NT2/D1 (cell line): ENCODE data around the gene KCNH2.

Source experiments
- DNase-seq: peaks from one replicate; pipeline ENCODE4 v3.0.0-alpha.2; 2011; ENCODE audit warnings: low read depth, low spot score
- H3K27me3 ChIP-seq: 2 replicates; pipeline ENCODE4 v1.6.0; 2011; ENCODE audit warnings: mild to moderate bottlenecking; ENCODE audit not compliant: insufficient read length, insufficient read depth
- H3K36me3 ChIP-seq: 2 replicates; pipeline ENCODE4 v1.6.1; 2011; ENCODE audit warnings: mild to moderate bottlenecking, low read length, mixed read lengths; ENCODE audit not compliant: insufficient read depth, insufficient read length
- H3K4me1 ChIP-seq: 2 replicates; pipeline ENCODE4 v1.5.1; 2011; ENCODE audit not compliant: insufficient read depth, insufficient read length
- H3K4me3 ChIP-seq: 2 replicates; pipeline ENCODE4 v1.5.1; 2011; ENCODE audit warnings: low read depth; ENCODE audit not compliant: insufficient read length
- H3K9ac ChIP-seq: 2 replicates; pipeline ENCODE4 v1.6.0; 2011; ENCODE audit warnings: low read depth; ENCODE audit not compliant: insufficient read length
- H3K9me3 ChIP-seq: 2 replicates; pipeline ENCODE4 v1.5.1; 2011; ENCODE audit warnings: mild to moderate bottlenecking, low read length; ENCODE audit not compliant: insufficient read depth
- SUZ12 ChIP-seq: IDR thresholded peaks from 2 replicates; pipeline ENCODE4 v1.6.1; 2011; ENCODE audit not compliant: insufficient read length, insufficient read depth; ENCODE audit errors: extremely low read depth
- YY1 ChIP-seq: IDR thresholded peaks from 2 replicates; pipeline ENCODE4 v1.6.1; 2011; ENCODE audit not compliant: insufficient read length, insufficient read depth
- ZNF274 ChIP-seq: IDR thresholded peaks from 2 replicates; pipeline ENCODE4 v1.6.1; 2011; ENCODE audit warnings: mild to moderate bottlenecking, low read depth, low read length

KCNH2 gene

DNA sequence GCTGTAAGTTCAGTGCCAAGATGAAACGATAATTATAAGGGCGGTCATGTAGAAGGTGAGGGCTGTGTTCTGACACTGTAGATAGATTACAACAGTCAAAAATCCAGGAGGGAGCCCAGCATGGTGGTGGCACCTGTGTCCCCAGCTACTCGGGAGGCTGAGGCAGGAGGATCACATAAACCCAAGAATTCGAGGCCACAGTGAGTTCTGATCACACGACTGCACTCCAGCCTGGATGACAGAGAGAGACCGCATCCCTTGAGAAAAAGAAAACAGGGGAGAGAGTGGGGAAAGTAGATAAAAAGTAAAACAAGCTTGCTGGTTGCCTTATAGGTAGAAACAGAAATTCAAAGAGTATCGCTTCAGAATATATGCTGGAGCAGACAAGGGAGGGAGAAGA lies 52.1 kb downstream of the KCNH2 start:
- Histone ChIP-seq H3K9ac (no peak overlapping the region), H3K4me3 (no peak overlapping the region), H3K4me1 (no peaks in the 10 kb centered on the region), H3K9me3 (no peaks in the 10 kb centered on the region), H3K36me3 (no peaks in the 10 kb centered on the region), H3K27me3 (no peaks in the 10 kb centered on the region)
- DNase-seq: no peak
- no peak for TF ChIP-seq ZNF274
- TF ChIP-seq YY1: no peak
- no peak for TF ChIP-seq SUZ12

DNA sequence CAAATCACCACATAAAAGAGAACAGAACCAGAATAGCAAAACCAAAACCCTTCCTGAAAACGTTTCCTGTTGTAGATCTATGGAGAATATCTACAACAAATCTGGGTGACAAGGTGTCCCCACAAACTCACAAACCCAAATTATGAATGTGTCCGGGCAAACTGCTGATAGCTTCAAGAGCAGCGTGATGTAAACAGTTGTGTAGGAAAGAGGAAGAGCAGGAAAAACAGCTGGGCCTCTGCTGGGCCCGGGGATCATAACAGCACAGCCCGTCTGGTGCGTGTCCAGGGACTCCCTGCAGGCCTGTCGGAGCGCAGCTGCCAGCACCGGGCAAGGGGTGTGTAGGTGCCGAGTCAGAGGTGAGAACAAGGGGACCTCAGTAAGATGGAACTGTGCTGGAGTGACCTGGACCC lies 53.7 kb downstream of the KCNH2 start:
- Histone ChIP-seq H3K27me3 (no peaks in the 10 kb centered on the region), H3K4me3 (no peak overlapping the region), H3K36me3 (no peaks in the 10 kb centered on the region), H3K4me1 (no peaks in the 10 kb centered on the region), H3K9me3 (no peaks in the 10 kb centered on the region), H3K9ac (no peak overlapping the region)
- no peak for DNase-seq
- TF ChIP-seq YY1 (no peak), ZNF274 (no peak), SUZ12 (no peak)

- Histone ChIP-seq H3K4me1 (no peaks in the 10 kb centered on the region), H3K36me3 (no peaks in the 10 kb centered on the region), H3K9ac (no peak overlapping the region), H3K9me3 (no peaks in the 10 kb centered on the region), H3K4me3 (no peak overlapping the region), H3K27me3 (no peaks in the 10 kb centered on the region)
- TF ChIP-seq ZNF274 (no peak), YY1 (no peak), SUZ12 (no peak)
- DNase-seq: no peak
Observed at GRCh38 chr7:150923802-150924201, 54.3 kb downstream of the KCNH2 start.

DNA sequence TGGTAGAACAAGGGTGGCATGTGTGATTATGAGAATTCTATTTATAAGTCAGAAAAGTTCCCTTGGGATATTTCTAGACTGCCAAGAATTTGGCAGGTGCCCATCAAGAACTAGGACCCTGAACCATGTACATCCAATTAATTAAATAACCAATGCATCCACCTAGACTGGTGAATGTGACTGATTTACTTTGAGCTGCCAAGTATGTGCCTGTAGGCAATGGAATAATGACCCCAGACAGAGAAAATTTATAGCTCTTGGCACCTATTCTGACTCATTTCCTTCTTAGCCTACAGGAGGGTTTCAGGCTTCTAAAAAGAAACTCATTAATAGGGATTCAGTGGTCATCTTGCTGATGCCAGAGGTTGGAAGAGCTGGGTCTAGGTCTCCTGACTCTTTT lies 54.9 kb downstream of the KCNH2 start:
- H3K9me3 ChIP-seq: no peaks in the 10 kb centered on the region
- H3K4me1 ChIP-seq: no peaks in the 10 kb centered on the region
- no peaks in the 10 kb centered on the region for H3K36me3 ChIP-seq
- no peak overlapping the region for H3K9ac ChIP-seq
- no peaks in the 10 kb centered on the region for H3K27me3 ChIP-seq
- no peak for DNase-seq
- TF ChIP-seq SUZ12: no peak
- TF ChIP-seq YY1: no peak
- no peak for TF ChIP-seq ZNF274
- H3K4me3 ChIP-seq: no peak overlapping the region

- H3K4me1 ChIP-seq: no peaks in the 10 kb centered on the region
- no peak for DNase-seq
- no peaks in the 10 kb centered on the region for H3K9me3 ChIP-seq
- no peaks in the 10 kb centered on the region for H3K36me3 ChIP-seq
- no peak for TF ChIP-seq ZNF274
- TF ChIP-seq YY1: no peak
- TF ChIP-seq SUZ12: no peak
- no peak overlapping the region for H3K4me3 ChIP-seq
- no peak overlapping the region for H3K9ac ChIP-seq
- no peaks in the 10 kb centered on the region for H3K27me3 ChIP-seq
Observed at GRCh38 chr7:150919160-150919559, 59.0 kb downstream of the KCNH2 start.

GRCh38 chr7:150918378-150918777 lies 59.7 kb downstream of the KCNH2 start:
- Histone ChIP-seq H3K9me3 (no peaks in the 10 kb centered on the region), H3K27me3 (no peaks in the 10 kb centered on the region), H3K4me3 (no peak overlapping the region), H3K36me3 (no peaks in the 10 kb centered on the region), H3K9ac (no peak overlapping the region), H3K4me1 (no peaks in the 10 kb centered on the region)
- DNase-seq: no peak
- TF ChIP-seq YY1: no peak
- no peak for TF ChIP-seq ZNF274
- TF ChIP-seq SUZ12: no peak

GRCh38 chr7:150917969-150918368 lies 60.2 kb downstream of the KCNH2 start:
- no peaks in the 10 kb centered on the region for H3K36me3 ChIP-seq
- no peak for DNase-seq
- no peaks in the 10 kb centered on the region for H3K4me1 ChIP-seq
- no peaks in the 10 kb centered on the region for H3K27me3 ChIP-seq
- no peaks in the 10 kb centered on the region for H3K9me3 ChIP-seq
- TF ChIP-seq YY1 (no peak), SUZ12 (no peak), ZNF274 (no peak)
- no peak overlapping the region for H3K4me3 ChIP-seq
- H3K9ac ChIP-seq: no peak overlapping the region

GRCh38 chr7:150916670-150917069 lies 61.5 kb downstream of the KCNH2 start:
- no peaks in the 10 kb centered on the region for H3K9me3 ChIP-seq
- H3K9ac ChIP-seq: no peak overlapping the region
- H3K27me3 ChIP-seq: no peaks in the 10 kb centered on the region
- no peak for DNase-seq
- H3K4me3 ChIP-seq: no peak overlapping the region
- peaks cover 4% of the 10 kb centered on the region for H3K4me1 ChIP-seq
- no peak for TF ChIP-seq ZNF274
- no peak for TF ChIP-seq YY1
- no peak for TF ChIP-seq SUZ12
- H3K36me3 ChIP-seq: no peaks in the 10 kb centered on the region
